Epithelial cell of esophagus (primary cell): ENCODE results near the gene BRD7.

Source experiments
- DNase-seq: peaks from one replicate; pipeline ENCODE4 v3.0.0; 2010; ENCODE audit warnings: low read depth
- H3K4me3 ChIP-seq: 2 replicates; pipeline ENCODE4 v1.5.1; 2011; ENCODE audit warnings: mild to moderate bottlenecking, low read length, control low read depth
- TF ChIP-seq, protein P1 (sequence below): IDR thresholded peaks from 2 replicates; pipeline ENCODE4 v1.5.1; 2011; ENCODE audit warnings: low read depth, mild to moderate bottlenecking, low read length, control low read depth, inconsistent platforms; ENCODE audit not compliant: insufficient read depth; ENCODE audit errors: missing control alignments

Gene BRD7

DNA sequence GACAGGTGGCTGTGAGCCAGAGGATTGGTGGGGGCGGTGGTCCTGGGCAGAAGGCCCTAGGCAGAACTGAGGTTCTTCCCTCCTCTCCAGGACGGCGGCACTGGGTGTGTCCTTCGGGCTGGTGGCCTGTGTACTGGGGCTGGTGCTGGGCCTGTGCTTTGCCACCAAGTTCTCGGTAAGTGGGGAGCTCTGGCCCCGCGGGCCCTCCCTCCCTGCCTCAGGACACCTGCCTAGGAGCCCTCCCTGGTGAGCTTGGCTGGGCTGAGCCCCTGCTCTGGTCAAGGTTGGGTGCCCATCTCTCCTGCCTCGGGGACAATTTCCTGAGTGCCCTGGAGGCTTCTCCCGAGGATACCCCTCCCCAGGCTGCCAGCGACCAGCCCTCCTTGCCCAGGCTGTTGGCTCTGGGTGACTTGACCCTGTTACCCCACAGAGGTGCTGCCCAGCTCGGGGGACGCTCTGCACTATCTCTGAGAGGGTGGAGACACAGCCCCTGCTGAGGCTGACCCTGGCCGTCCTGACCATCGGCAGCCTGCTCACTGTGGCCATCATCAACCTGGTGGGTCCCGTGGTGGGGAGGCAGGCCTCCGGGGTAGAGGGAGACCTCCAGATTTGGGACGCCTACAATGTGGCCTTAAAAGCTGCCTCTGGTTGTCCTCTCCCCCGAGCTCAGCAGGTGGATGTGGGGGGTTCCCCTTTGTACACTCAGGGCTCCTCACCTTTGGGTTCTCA lies 60.4 kb downstream of the BRD7 start:
- TF ChIP-seq, protein P1, sequence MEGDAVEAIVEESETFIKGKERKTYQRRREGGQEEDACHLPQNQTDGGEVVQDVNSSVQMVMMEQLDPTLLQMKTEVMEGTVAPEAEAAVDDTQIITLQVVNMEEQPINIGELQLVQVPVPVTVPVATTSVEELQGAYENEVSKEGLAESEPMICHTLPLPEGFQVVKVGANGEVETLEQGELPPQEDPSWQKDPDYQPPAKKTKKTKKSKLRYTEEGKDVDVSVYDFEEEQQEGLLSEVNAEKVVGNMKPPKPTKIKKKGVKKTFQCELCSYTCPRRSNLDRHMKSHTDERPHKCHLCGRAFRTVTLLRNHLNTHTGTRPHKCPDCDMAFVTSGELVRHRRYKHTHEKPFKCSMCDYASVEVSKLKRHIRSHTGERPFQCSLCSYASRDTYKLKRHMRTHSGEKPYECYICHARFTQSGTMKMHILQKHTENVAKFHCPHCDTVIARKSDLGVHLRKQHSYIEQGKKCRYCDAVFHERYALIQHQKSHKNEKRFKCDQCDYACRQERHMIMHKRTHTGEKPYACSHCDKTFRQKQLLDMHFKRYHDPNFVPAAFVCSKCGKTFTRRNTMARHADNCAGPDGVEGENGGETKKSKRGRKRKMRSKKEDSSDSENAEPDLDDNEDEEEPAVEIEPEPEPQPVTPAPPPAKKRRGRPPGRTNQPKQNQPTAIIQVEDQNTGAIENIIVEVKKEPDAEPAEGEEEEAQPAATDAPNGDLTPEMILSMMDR: no peak
- no peak overlapping the region for H3K4me3 ChIP-seq
- DNase-seq: no peak

DNA sequence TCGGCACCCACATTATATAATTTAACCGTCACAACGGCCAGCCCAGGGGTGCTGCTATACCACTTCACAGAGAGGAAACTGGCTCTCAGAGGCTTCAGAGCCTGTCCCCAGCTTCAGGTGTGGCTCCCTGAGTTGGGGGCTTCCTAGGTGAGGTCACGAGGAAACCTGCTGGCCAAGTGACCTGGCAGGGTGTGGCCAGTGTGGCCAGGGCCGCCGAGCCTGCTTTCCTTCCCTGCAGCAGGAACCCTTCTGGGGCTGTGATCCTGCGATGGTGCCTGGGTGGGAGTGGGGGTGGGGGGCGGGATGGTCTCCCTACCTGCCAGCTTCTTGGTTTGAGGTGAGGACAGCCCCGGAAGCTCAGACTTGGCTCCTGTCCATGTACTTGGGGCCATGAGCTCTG lies 62.5 kb downstream of the BRD7 start:
- H3K4me3 ChIP-seq: no peak overlapping the region
- no peak for DNase-seq
- TF ChIP-seq, protein P1: no peak

DNA sequence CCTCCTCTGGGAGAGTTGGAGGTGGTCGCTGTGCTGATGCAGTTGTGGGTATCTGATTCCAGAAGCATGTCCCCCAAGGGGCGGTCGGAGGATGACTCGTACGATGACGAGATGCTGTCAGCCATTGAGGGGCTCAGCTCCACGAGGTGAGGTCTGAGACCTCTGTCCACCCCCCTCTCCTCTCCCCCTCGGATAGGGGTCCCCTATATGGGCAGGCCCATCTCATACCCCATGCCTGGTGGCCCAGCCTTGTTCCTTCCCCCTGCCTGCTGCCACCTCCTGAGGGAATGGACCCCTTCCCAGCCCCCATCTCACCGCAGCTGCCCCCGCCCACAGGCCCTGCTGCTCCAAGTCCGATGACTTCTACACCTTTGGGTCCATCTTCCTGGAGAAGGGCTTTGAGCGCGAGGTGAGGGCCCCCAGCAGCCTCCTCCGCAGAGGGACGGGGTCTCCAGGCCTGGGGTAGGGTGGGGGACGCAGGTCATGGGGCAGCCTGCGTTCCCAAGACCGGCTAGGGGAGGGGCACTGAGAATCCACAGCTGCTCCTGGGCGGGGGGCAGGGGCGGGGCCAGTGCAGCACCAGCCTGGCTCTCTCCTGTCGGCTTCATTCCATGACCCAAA lies 63.2 kb downstream of the BRD7 start:
- no peak overlapping the region for H3K4me3 ChIP-seq
- TF ChIP-seq, protein P1: no peak
- DNase-seq: no peak

DNA sequence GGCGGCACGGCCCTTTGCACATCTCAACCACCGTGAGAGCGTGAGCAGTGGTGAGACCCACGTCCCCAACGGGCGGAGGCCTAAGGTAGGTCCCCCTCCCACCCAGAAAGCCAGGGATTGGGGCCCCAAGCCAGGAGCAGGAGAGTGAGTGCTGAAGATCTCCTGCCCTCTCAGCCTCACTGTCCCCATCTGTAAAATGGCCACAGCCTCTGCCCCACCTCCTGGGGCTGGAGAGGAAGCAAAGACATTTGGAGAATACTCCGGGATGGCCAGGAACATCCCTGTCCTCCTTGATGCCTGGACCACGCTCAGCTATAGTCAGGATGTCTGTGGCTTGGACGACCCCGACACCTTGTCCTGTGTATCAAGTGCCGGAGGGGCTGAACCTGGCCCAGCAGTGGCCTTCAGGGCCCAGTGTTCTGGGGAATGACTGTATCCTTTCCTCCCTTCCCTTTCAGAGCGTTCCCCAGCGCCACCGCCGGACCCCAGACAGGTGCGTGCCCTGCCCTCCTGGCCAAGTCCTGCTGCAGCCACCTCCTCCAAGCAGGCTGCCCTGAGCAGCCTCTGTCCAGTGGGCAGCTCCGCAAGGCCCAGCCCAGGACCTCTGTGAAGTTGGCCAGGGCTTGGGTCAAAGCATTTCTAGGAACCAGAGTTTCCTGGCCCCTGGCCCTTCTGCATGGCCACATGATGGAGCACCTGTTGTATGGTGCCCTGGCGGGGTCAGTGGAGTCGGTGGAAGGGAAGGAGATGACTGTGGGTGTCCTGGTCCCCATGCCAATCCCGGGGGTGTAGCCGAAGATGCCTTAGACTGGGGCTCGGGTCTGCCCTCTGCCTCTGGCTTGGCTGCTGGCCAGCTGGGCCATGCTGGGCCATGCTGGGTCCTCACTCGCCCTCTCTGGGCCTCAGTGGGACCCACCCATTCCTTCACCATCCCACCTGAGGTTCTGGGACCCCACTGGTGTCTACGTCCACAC lies 64.0 kb downstream of the BRD7 start:
- H3K4me3 ChIP-seq: no peak overlapping the region
- DNase-seq: no peak
- TF ChIP-seq, protein P1: no peak

DNA sequence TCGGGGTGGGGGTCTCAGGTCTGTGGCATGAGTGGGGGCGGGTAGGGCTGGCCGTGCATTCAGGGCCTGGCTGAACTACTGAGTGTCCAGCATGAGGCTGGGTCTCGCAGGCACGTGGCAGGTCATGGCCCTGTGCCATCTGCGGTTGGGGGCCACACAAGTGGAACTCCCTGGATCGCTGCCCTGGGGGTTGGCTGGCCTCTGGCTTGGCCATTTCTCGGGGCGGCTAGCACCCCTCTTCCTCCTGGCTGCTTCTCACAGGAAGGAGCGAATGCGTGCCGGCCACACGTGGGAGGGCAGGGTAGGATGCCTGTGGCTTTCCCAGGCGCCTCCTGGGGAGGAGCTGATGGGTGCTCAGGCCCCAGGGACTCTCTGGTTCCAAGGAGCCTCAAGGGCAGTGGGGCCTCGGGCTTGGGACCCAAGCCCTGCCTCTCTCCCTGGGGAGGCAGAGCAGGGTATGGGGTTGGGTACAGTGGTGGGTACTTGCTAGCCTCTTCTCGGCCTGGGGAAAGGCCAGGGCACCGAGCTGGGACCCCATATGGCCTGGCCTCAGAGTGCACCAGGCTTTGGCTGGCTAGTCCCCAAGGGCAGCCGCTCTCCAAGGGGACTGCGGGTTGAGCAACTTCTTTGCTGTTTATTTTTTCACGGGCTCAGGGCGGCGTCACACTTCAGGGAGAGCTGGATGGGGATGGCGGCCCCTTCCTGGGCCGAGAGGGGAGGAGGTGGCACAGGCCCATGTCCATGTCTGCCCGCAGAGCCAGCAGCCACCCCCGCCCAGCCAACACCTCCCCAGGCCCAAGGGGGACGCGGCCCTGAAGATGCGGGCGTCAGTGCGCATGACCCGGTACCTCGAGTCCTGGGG lies 65.0 kb downstream of the BRD7 start:
- H3K4me3 ChIP-seq: no peak overlapping the region
- TF ChIP-seq, protein P1: no peak
- DNase-seq: no peak

DNA sequence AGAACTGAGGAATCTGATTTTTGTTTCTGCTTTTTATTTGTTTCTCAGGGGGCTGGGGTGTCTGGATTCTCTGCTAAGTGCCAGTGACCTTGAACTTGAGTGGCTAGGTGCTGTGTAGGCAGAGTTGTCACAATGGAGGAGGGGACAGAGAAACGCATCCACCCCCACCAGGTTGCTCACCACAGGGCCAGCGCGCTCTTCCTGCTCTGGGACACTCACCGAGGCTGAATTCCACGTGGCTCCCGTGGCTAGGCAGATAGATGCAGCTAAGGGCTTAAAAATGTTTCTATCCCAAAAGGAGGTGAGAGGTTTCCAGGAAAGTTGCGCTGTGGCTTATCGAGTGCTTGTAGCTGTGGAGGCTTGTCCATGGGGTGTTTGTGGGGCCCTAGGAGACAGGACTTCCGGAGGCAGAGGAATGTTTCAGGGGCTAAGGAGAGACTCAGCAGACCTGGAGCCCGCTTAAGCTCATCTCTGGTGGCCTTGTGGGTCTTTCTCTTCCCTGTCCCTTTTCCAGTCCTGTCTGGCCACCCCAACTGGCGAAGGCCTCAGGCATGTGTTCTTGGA lies 65.7 kb downstream of the BRD7 start:
- no peak for DNase-seq
- no peak overlapping the region for H3K4me3 ChIP-seq
- TF ChIP-seq, protein P1: no peak
